Bronchial epithelial cell (primary cell): ENCODE measurements around the gene S100PBP. TPM values are rescaled to one million over a fixed set of nuclear protein-coding genes. Genes with fewer than 3 reads are reported as not detected.

Experiments used
- DNase-seq: peaks from one replicate; pipeline ENCODE4 v3.0.0-alpha.2; 2010; ENCODE audit warnings: low read depth
- FAIRE-seq: peaks from 2 replicates; lab custom pipeline; 2011; peaks lifted over from hg19 to GRCh38; lab: Jason Lieb, UNC
- H3K27me3 ChIP-seq: 2 replicates; pipeline ENCODE4 v1.5.1; 2011; ENCODE audit warnings: low read length; ENCODE audit not compliant: control insufficient read depth, insufficient read depth
- H3K36me3 ChIP-seq: 2 replicates; pipeline ENCODE4 v1.5.1; 2011; ENCODE audit warnings: low read length; ENCODE audit not compliant: control insufficient read depth, insufficient read depth
- H3K4me3 ChIP-seq: 2 replicates; pipeline ENCODE4 v1.5.1; 2011; ENCODE audit warnings: mild to moderate bottlenecking, low read depth, low read length, control low read depth
- total RNA-seq: library from RNA; depleted of rRNA; stranded (reverse); fragments of >200 nt; gene quantifications from 2 replicates; pipeline ENCODE4 v1.2.1, GENCODE V29; 2014
- TF ChIP-seq, protein P1 (sequence below): IDR thresholded peaks from 2 replicates; pipeline ENCODE4 v1.5.1; 2011; ENCODE audit warnings: mild to moderate bottlenecking, moderate library complexity, low read length, control low read depth, inconsistent platforms; ENCODE audit not compliant: insufficient read depth, severe bottlenecking

S100PBP gene
- total RNA-seq, 1 donor from 2014 or later = 20.5 TPM

DNA sequence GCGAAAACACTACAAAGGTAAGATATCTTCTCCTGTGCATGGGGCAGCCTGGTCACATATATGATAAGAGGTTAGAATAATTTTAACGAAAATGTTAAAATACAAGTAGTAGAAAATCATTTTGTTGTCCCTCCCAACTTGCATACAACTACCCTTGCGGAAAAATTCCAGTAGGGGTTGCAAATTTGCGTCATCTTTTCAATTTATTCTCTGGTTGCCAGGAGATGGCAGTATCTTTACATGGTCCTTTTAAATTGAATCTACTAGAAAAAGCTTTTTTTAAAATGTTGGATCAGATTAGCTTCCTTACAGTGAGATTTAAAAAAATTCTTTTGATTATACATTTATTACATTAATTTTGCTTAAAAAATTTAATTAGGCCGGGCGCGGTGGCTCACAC is 10.9 kb downstream of the S100PBP start:
- no peak for DNase-seq
- Histone ChIP-seq H3K4me3 (no peak overlapping the region), H3K27me3 (no peaks in the 10 kb centered on the region), H3K36me3 (peaks cover 9% of the 10 kb centered on the region)
- TF ChIP-seq, protein P1, sequence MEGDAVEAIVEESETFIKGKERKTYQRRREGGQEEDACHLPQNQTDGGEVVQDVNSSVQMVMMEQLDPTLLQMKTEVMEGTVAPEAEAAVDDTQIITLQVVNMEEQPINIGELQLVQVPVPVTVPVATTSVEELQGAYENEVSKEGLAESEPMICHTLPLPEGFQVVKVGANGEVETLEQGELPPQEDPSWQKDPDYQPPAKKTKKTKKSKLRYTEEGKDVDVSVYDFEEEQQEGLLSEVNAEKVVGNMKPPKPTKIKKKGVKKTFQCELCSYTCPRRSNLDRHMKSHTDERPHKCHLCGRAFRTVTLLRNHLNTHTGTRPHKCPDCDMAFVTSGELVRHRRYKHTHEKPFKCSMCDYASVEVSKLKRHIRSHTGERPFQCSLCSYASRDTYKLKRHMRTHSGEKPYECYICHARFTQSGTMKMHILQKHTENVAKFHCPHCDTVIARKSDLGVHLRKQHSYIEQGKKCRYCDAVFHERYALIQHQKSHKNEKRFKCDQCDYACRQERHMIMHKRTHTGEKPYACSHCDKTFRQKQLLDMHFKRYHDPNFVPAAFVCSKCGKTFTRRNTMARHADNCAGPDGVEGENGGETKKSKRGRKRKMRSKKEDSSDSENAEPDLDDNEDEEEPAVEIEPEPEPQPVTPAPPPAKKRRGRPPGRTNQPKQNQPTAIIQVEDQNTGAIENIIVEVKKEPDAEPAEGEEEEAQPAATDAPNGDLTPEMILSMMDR = no peak
- FAIRE-seq = no peak

DNA sequence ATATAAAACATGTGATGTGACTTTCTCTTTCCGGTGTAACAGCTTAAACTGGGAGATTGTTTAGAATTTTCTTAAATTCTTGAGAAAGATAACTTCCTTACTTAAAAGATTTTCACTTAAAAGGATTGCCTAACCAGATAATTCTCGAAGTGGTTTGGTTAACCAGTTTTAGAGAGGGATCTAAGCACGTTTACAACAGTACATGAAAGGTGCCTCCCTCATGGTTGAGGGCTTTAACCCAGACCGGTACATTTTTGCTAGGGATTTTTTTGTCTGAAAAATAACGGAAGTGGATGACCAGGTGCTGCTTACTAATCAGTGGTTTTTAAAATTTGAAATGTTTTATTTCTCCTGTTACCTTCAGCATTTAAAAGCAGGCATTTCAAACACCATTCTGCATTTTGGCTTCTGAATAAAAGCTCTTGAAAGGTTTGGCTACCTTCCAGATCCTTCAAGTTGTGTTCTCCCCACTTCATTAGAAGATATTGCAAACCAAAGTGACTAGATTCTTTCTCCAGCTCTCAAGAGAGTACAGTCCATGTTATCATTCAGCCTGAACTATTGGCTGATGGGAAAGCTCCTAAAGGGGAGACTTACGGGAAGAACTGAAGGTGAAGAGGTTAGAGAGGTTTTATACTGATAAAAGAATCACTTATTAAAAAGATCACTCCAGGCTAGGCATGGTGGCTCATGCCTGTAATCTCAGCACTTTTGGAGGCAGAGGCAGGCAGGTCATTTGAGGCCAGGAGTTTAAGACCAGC is 12.8 kb downstream of the S100PBP start:
- Histone ChIP-seq H3K4me3 (no peak overlapping the region), H3K36me3 (peaks cover 9% of the 10 kb centered on the region), H3K27me3 (no peaks in the 10 kb centered on the region)
- DNase-seq (no peak), FAIRE-seq (no peak)
- TF ChIP-seq, protein P1 = no peak

DNA sequence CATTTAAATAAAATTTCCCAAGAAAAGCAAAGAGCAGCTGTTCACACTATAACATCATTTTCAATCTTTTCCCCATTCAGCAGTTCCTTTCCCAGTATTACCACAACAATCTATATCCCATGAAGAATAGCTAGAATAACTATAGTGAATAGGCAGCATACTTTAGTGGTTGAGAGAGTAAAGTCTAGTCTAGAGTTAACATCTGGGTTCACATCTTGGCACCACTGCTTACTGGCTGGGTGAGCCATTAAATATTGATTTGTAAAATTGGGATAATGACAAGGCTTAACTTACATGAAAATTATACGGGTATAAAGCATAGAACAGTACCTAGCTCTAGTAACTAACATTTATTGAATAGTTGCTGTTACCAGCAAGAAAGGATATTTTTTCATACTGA is 14.4 kb downstream of the S100PBP start:
- no peak for FAIRE-seq
- no peaks in the 10 kb centered on the region for H3K27me3 ChIP-seq
- H3K36me3 ChIP-seq = peaks cover 2% of the 10 kb centered on the region
- no peak for DNase-seq
- H3K4me3 ChIP-seq = no peak overlapping the region
- TF ChIP-seq, protein P1 = no peak

DNA sequence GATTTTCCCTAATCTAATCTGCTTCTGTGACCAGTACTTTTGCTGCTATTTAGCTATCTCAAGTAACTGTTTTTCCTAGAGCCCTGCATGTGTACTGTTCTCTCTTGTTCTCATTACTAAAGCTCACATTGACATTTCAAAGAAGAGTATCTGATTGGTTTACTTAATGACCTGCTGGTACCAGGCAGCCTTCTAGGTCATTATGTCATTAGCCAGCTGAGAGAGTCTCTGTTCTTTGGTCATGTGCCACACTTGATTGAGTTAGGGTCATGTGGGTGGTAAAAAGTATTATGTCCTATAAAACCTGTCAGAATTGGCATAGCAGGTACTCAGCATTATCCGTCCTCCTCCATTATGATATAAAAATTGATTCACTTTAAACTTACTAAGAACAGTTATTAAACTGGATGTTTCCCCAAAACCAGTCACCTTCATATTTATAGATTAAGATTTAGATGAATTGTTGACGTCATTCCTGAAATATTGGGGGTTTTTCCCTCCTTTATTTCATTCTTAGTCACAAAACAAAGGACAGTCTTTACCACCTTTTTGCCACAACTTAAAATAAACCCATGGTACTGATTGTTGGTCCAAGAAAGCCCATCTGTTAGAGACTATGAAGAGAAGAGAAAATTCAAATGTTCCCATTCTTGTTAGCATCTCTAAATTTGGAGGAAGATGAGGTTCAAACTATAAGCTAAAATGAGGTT is 31.1 kb downstream of the S100PBP start:
- no peak overlapping the region for H3K4me3 ChIP-seq
- FAIRE-seq (no peak), DNase-seq (no peak)
- H3K27me3 ChIP-seq = no peaks in the 10 kb centered on the region
- peaks cover 3% of the 10 kb centered on the region for H3K36me3 ChIP-seq
- TF ChIP-seq, protein P1 = no peak

DNA sequence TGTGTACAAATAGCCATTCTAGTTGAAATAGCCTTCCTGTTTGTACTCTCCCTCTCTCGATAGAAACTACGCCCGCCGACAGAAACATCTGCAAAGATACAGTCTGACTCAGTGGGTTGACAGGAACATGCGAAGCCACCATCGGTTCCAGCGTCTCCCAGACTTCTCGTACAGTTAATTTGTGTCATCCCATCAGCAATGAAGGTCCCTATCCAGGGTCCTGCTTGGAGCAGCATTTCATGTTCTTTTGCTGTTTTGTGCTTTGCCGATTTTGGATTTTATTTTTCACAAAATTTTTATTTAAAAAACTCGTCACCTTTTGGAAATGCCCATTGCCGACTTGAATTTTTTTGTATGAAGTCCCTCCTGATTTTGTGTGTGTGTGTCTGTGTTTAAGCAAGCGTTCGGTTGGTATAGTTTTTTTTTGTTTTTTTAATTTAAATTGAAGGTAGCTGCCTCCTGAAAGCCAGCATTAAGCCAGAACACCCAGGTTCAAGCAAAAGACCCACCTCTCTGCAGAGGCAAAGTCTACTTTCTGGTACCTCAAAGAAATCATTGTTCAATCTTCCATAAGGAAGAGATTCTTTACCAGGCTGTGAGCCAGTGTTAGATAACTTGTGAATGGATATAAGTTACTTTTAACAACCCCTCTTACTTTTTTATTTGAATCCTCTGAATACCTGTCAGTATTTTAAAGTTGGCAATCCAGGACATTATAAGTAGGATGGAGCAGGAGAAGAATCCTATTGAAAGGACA is 38.6 kb downstream of the S100PBP start:
- DNase-seq (no peak), FAIRE-seq (no peak)
- peaks cover 9% of the 10 kb centered on the region for H3K36me3 ChIP-seq
- no peaks in the 10 kb centered on the region for H3K27me3 ChIP-seq
- H3K4me3 ChIP-seq = no peak overlapping the region
- TF ChIP-seq, protein P1 = no peak
